Sigmoid colon (tissue), 4 donors: ENCODE results near the gene RASA1.

Experiments used
- EP300 ChIP-seq, 4 donors: sonication (generic); formaldehyde crosslinking; IDR thresholded peaks; one replicate each; pipeline ENCODE4 v1.6.1; 2017; ENCODE audit warnings: antibody characterized with exemption in 4 of 4
- POLR2A ChIP-seq, 2 donors: fragments of 450-650 bp; IDR thresholded peaks; one replicate each; pipeline ENCODE4 v1.6.1; 2016; ENCODE audit warnings: antibody characterized with exemption in 2 of 2, mild to moderate bottlenecking in 2 of 2, moderate library complexity in 2 of 2
- TF ChIP-seq, protein P1 (sequence below), 4 experiments: fragments of 450-650 bp in 3 of 4; fragments of 200-600 bp in 1 of 4; IDR thresholded peaks; one replicate each; pipeline ENCODE4 v1.5.1; 2016 to 2019; ENCODE audit warnings: antibody characterized with exemption in 4 of 4, mild to moderate bottlenecking in 3 of 4, moderate library complexity in 2 of 4

DNA sequence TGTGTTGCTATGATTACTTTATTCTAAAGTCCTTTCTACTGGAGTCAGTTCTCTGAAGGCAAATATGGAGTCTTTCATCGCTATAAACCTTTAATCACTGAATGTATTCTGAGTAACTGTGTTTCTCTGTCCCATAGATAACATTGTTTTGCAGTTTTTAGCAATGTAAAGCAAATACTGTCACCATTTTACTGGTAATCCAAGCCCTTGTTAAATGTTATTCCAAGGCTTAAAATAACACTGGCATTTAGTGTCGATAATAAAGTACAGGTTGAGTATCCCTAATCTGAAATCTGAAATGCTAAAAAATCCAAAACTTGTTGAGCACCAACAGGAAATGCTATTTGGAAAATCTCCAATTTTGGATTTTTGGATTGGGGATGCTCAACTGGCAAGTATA, 120.4 kb downstream of the RASA1 start:
- TF ChIP-seq, protein P1, sequence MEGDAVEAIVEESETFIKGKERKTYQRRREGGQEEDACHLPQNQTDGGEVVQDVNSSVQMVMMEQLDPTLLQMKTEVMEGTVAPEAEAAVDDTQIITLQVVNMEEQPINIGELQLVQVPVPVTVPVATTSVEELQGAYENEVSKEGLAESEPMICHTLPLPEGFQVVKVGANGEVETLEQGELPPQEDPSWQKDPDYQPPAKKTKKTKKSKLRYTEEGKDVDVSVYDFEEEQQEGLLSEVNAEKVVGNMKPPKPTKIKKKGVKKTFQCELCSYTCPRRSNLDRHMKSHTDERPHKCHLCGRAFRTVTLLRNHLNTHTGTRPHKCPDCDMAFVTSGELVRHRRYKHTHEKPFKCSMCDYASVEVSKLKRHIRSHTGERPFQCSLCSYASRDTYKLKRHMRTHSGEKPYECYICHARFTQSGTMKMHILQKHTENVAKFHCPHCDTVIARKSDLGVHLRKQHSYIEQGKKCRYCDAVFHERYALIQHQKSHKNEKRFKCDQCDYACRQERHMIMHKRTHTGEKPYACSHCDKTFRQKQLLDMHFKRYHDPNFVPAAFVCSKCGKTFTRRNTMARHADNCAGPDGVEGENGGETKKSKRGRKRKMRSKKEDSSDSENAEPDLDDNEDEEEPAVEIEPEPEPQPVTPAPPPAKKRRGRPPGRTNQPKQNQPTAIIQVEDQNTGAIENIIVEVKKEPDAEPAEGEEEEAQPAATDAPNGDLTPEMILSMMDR (IDR thresholded peaks at IDR 0.05), result no peak
- TF ChIP-seq POLR2A (IDR thresholded peaks at IDR 0.05) (no peak), EP300 (IDR thresholded peaks at IDR 0.05) (no peak)
